D341Med (cell line): ENCODE results near the gene USH1G.
A peak's percentile ranks its signal among the peaks of the same experiment; 100 is the strongest.
"Not testable (repeated sequence)": the region's sequence is repeated elsewhere in the genome, so short reads cannot be mapped to it uniquely, and the experiment has no call there.

Experiments used
- DNase-seq: peaks from one replicate; pipeline ENCODE4 v3.0.0; 2012; ENCODE audit warnings: low spot score

The USH1G gene

DNA sequence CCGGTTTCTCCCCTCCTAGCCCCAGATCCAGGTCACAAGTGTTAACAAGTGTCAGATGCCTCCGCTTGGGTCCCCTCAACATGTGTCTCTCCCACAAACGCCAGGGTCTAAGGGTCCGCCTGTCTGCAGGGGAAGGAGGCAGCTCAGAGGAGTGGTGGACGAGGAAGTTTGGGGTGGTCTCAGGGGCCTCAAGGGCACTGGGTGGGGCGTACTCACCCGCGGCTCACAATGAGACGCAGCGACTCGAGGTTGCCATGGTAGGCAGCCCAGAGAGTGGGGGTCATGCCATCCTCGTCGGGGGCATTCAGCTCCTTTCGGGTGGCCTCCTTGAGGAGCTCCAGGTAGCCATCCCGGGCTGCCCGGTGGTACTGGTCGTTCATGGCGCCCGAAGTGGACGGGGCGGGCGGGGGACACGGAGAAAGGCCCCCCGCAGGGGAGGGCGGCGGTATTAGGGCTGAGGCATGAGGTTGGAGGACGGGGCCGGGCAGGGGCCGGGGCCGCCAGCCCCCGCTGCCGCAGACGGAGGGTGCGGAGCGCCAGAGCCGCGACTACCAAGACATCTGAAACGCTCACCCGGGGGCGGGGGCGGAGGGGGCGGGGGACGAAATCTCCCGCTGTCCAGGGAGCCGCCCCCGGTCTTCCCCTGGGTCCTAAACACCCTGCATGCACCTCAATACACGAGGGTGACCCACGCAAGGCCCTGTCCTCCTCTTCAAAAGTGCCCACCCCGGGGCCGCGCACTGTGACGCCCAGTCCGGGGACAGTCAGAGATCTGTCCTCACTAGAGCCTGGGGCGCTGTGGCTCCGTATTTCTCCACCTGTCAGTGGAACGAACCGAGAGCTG is at the start of gene USH1G:
TSS of gene USH1G (minus strand) at position 562 of the 844 bp plus-strand sequence. CDS start at position 380, 182 bp downstream.
- DNase-seq: no peak

GRCh38 chr17:74972107-74972972 is 49.3 kb upstream of the USH1G start, which contains the start of gene HID1:
Gene HID1 (minus strand): TSS chr17:74972759. CDS start chr17:74972656, 103 bp downstream.
- peak; percentile 98 for DNase-seq

DNA sequence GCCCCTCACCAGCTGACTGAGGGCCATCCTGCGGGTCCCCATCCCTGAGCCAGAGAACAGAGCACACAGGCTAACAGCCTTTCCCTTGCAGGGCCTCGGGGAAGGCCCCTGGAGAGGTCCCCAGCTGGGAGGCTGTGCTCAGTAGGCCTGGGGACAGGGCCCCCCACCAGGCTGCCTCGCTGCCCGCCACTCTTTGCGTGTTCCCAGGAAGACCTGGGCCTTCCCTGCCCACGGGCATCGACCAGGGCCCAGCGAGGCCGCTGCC is 48.7 kb upstream of the USH1G start:
- no peak for DNase-seq

DNA sequence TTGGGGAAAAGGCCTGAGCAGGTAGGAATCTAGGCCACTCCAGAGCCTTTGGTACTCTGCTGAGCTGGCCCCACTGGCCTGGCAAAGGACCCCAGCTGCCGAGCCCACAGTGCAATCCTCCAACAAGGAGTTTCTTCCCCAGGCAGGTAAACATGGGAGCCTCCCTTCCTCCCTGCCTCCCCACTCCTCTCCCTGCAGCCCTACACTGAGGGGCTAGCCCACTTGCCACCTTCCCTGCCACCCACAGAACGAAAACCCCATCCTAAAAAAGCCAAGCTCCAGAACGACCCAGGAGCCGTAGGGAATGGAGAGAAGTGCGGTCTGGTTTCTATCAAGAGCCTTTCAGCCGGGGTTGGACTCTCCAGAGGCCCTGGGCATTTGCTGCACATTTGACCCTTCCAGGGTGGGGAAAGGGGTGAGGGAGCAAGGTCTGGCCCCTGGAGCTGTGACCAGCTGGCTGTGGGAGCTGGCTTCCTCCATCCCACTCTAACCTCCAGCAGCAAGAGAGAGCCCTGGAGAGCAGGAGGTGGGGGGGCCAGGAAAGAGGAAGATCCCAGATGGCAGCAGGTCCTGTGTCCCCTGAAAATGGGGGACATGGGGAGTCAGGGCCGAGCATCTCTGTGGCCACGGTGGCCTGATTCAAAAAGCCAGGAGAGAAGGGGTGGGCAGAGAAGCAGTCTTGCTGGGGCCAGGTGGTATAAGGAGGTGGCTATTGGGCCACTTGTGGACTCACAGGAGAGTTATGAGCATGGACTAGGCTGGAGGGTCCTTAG is 48.2 kb upstream of the USH1G start:
- no peak for DNase-seq

DNA sequence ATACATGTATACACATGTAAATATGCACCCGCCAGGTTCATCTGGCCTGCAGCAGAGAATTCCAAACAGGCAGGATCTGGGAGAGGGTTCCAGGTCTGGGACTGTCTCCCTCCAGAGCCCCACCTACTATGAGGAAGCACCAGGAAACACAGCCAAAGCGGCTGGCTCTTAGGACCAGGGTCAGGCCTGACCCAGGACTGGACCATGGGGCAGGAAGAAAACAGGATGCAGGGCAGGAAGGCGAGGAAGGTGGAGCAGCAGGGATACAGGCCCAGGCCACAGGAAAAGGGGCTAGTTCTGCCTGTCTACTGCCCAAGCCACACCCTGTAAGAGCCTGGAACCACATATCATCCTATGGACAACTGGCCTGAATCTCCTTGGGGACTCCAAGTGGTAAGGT is 47.3 kb upstream of the USH1G start:
- DNase-seq: no peak

DNA sequence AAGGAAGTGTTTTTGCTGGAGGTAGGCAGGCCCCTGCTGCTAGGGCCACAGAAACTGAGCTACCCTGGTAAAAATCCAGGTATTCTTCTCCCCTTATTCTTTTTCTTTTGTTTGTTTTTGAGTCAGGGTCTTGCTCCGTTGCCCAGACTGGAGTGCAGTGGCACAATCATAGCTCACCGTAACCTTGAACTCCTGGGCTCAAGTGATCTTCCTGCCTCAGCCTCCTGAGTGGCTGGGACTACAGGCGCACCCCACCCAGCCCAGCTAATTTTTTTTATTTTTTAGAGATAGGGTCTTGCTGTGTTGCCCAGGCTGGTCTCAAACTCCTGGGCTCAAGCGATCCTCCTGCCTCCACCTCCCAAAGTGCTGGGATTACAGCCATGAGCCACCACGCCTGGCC is 46.4 kb upstream of the USH1G start:
- not testable (repeated sequence) for DNase-seq

GRCh38 chr17:74968361-74968780 is 45.3 kb upstream of the USH1G start:
- no peak for DNase-seq

DNA sequence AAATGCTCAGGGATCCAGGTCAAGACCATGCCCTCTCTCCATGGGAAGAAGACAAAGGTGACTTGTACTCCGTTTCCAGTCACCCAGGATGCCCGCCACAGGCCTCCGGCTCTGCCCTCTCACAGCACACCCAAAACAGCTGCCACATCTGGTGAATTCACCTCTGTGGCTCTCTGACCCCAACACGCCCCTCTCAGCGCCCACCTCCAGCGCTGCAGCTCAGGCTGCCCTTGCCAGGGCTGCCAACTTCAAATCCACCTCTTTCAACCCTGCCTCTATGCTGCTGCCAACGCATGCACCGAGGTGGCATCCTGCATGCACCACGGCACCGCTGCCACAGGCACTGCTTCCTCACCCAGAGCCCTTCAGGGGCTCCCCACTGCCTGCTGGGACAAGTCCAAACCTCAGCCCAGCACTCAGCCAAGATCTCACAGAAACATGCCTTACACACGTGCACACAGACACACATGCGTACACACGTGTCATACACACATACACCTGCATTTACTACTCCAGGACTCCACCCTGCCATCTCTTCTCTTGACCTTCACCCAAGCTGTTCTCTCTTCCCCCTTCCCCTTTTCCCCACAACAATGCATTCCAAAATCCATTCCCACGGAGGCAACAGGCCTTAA is 42.0 kb upstream of the USH1G start:
- no peak for DNase-seq

- DNase-seq: no peak
Observed at GRCh38 chr17:74964246-74964761, 41.2 kb upstream of the USH1G start.

- no peak for DNase-seq
Observed at GRCh38 chr17:74963656-74964055, 40.6 kb upstream of the USH1G start.

- DNase-seq: no peak
Observed at GRCh38 chr17:74962622-74963394, 39.8 kb upstream of the USH1G start.

GRCh38 chr17:74961657-74962350 is 38.7 kb upstream of the USH1G start:
- peak; percentile 89 for DNase-seq

GRCh38 chr17:74960570-74961342 is 37.7 kb upstream of the USH1G start:
- peak; percentile 93 for DNase-seq

- DNase-seq: no peak
Observed at GRCh38 chr17:74959826-74960515, 36.9 kb upstream of the USH1G start.

DNA sequence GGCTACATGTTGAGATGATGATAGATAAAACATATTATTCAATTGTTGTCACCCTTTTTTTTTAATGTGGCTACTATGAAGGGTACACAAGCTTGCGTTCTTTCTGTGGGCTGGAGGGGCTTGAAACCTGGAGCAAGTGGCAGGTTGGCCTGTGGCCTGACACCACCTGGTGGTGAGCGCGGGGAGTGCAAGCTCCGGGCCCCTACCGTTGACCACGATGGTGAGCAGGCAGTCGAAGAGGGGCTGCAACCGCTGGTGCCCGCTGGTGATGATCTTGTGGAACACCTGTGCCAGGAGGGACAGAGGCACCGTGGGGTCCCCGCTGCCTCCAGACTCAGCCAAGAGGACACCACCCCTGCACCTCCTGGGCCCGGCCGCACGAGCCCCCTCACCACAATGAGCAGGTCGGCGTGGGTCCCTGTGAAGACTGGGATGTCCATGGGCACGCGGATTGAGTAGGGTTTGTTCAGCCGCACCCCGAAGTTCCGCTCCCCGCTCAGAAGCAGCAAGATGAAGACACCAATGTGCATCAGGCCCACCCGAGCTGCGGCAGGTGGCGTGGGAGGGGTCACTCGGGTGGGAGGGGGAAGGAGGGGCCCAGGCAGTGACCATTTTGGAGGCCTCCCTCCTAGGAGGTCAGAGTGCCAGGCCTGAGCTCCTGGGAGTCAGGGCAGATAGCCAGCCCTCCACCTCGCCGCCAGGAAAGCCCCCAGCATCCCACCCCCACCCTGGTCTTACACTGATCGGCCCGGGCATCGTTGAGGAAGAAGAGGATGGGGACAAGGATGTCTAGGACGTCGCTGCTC is 35.1 kb upstream of the USH1G start:
- peak; percentile 93 for DNase-seq

- no peak for DNase-seq
Observed at GRCh38 chr17:74956093-74956492, 33.0 kb upstream of the USH1G start.

- no peak for DNase-seq
Observed at GRCh38 chr17:74954665-74955421, 31.8 kb upstream of the USH1G start.
